HG02885 (cell line): Measurements from ENCODE around the gene ACP7.
"Not testable (repeated sequence)": the region's sequence is repeated elsewhere in the genome, so short reads cannot be mapped to it uniquely, and the experiment has no call there.

Experiments
- ATAC-seq: cut with Tn5 transposase; IDR thresholded peaks from one replicate; pipeline ENCODE4 v1.9.1; 2021; ENCODE audit warnings: mild to moderate bottlenecking; ENCODE audit not compliant: unreplicated experiment, poor library complexity

Gene ACP7

DNA sequence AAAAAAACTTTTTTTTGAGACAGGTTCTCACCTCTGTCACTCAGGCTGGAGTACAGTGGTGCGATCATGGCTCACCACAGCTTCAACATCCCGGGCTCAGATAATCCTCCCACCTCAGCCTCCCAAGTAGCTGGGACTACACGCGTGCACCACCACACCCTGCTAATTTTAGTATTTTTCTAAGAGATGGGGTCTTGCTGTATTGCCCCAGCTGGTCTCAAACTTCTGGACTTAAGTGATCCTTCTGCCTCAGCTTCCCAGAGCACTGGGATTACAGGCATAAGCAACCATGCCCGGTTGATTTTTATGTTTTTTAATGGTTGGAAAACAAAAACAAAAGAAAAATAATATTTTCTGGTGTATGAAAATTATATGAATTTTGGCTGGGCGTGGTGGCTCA lies 9.2 kb upstream of the ACP7 start:
- ATAC-seq = no peak

DNA sequence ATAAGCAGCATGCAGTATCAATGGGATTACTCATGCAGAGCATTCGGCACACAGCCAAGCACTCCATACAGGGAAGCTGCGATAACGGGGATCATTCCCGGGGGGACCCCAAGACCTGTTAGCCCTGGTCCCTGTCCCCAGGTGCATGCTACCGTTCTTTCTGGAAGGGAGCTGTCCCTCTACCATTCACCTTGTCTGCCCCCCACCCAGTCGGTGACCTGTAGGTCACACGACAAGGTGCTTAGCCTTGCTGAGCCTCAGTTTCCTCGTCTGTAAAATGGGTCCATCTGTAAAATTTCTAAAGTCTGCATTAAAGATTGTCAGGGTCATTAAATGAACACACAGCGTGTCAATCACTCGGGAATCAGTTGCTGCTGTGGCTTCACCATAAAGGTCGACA lies 6.8 kb upstream of the ACP7 start:
- ATAC-seq = no peak

DNA sequence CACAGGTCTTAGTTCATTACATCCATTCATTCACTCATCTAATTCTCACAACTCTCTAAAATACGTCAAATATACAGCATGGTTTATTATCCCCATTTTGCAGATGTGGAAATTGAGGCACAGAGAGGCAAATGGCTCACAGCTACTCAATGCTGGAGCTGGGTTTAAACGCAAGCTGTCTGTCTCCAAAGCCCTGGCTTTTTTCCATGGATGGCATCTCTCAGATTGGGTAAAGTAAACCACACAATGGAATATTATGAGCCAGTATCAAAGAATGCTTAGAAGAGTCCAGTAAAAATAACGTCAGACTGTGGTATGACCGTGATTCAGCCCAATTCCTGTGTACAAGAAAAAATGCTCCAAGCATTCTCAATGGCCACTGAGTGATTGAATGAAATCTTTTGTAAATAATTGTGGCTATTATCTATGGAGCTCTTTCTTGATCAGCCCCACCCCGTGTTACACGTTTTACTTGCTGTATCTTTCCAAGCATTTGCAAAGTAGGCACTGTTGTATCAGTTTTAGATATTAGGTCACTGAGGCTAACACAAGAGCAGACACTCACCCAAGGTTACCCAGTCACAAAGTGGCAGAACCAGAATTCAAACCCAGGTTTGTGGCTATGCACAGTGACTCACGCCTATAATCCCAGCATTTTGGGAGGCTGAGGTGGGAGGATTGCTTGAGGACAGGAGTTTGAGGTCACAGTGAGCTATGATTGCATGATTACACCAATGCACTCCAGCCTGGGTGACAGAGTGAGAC lies 5.5 kb upstream of the ACP7 start:
- ATAC-seq = no peak

DNA sequence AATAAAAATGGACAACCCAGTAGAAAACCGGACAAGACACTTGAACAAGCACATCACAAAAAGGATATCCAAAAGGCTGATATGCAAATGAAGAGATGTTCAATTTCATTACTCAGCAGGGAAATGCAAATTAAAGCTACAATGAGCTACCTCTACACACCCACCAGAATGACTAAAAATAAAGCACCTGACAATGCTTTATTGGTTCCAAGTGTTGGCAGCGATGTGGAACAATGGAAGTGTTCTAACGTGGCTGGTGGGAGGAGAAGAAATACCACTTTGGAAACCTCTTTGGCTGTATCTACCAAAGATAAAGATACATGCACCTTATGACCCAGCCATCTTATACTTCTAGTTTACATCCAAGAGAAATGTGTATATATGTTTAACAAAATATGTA lies 3.7 kb upstream of the ACP7 start:
- no peak for ATAC-seq

DNA sequence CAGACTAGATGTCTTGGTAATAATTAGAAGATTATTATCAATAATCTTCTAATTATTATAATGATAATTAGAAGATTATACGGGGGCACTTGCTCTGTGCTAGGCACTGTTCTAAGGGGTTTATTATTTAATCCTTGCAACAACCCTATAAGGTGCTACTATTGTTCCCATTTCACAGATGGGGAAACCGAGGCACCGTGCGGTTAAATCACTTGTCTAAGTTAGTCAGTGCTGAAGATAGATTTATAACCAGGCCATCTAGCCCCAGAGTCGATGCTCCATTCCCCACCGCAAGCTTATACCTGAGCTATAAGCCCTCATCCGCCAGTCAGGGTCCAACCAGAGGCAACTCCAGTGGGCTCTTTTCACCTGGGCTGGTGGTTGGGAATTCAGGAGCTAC lies 2.0 kb upstream of the ACP7 start:
- no peak for ATAC-seq

DNA sequence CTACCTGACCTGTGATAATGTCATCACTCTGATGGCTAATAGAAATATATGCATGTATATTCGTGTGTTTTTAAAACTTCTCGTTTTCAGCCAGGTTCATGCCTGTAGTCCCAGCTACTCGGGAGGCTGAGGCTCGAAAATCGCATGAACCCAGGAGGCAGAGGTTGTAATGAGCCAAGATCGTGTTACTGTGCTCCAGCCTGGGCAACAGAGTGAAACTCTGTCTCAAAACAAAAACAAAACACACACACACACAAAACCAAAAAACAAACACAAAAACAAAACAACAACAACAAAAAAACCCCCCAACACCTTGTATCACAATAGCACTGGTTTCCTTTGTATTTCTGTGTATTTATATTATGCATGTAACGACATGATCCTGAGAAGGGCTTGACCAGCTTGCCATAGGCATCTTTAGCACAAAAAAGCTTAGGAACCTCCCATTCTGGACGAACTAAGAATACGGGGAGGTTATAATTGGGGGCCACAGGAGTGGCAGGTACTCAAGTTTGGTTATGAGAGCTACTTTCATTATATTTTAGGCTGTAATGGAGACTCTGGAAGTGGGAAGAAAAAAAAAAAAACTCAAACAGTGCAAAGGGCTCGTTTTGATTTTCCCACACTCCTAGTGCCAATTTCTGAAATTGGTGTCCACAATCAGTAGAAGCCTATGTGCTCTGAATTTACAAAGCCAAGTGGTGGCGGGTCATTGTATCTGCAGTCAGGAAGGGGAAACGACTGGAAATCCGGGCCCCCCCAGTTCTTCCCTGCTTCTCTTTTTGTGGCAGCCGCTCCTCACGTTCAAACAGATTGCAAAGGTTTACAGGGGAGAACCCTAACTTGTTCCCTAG lies 1.2 kb upstream of the ACP7 start:
- no peak for ATAC-seq

DNA sequence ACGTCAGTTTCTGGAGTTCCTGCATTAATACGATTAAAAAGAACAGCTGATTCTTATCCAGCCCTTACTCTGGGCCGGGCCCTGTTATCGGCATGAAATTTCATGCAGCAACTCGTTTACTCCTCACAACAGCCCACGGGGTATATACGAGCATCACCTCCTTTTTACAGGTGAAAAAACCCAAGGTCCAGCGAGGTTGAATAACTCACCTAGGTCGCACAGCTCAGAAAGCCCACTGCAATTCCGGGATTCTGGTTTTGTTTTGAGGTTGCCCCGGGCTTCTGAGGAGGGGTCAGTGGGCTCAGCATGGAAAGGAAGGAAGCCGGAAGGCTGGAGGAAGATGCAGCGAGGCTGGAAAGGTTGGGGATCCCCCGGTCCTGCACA lies 577 bp upstream of the ACP7 start:
- ATAC-seq = no peak

DNA sequence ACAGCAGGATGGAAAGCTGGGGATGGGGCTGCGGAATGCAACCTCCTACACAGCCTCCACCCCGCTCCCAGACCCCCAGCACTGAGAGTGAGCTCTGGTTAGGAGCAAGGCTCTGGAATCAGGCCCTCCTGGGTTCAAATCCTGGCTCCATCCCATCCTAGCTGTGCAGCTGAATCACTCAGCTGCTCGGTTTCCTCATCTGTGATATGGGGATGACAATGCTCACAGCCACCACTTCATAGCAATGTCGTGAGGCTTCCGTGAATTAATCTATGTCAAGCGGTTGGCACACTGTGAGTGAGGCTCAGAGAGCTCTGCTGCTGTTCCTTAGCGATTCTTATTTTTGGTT lies 538 bp downstream of the ACP7 start:
- no peak for ATAC-seq

DNA sequence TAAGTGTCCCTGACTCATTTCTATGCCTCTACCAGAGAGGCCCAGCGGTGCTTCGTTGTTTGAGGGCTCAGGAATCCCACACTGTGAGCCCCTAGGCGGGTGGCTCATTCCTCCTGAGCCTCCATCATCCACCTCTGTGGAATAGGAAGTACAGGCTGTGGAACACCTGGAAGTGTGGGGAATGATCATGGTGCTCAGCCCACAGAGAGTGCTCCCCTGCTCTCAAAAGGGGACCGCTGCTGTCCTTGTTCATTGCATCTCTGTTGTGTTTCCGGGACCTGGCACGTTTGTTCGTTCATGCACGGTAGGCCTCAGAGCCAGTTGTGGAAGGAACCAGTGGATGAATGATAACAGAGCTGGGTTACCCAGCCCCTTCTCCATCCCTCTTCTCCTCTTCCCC lies 1.2 kb downstream of the ACP7 start:
- no peak for ATAC-seq

DNA sequence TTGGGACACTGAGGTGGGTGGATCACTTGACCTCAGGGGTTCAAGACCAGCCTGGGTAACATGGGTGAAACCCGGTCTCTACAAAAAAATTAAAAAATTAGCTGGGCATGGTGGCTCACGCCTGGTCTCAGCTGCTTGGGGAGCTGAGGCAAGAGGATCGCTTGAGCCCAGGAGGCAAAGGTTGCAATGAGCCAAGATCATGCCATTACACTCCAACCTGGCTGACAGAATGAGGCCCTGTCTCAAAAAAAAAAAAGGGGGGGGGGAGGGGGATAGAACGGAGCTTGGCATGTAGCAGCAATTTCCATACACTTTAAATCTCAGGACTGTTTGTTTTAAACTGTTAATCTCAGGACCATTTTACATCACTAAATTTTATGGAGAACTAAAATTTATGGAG lies 2.2 kb downstream of the ACP7 start:
- ATAC-seq = no peak

DNA sequence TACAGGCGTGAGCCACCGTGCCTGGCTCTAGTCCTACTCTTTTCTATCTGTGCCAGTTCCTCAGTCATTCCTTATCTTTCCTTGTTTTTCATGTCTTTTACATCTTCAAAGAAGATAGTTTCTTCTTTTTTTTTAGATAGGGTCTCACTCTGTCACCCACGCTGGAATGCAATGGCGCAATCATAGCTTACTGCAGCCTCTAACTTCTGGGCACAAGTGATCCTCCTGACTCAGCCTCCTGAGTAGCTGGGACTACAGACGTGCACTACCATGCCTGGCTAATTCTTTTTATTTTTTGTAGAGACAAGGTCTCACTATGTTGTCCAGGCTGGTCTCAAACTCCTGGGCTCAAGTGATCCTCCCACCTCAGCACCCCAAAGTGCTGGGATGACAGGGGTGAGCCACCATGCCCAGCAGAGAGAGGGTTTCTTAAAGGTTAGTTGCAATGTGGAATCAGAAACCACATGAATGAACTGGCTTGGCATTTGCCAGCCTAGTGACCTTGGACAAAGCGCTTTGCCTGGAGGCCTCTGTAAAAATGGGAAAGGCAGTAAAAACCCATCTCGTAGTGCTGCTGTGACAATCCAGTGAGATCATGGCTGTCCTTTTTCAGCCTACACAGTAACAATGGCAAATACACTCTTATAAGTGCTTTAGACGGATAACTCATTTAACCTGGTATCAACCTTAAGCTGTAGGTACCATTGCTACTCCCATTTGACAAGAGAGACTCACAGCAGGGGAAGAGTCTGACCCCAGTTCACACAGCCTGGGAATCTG lies 3.9 kb downstream of the ACP7 start:
- no peak for ATAC-seq

DNA sequence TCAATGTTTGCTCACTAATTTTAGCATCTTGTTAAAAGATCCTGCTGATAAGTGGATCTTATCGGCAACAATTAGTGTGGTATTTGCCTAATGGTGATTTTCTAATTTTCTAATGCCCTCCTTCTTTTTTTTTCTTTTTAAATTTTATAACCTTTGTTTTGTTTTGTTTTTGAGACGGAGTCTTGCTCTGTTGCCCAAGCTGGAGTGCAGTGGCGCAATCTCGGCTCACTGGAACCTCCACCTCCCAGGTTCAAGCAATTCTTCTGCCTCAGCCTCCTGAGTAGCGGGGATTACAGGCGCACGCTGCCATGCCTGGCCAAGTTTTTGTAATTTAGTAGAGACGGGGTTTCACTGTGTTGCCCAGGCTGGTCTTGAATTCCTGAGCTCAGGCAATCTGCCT lies 5.8 kb downstream of the ACP7 start:
- not testable (repeated sequence) for ATAC-seq

DNA sequence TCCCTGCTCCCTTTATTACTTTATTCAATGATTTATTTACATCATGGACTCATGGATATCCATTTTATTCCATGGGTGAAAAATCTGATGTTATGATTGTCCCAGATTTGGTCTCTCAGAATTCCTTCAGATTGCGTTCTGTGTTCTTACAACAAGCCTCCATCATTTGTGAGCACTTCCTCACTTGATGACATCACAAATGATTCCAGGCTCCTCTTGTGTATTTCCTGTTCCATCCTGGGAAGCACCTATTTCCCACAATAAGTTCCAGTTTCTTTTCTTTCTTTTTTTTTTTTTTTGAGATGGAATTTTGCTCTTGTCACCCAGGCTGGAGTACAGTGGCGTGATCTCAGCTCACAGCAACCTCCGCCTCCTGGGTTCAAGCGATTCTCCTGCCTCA lies 6.7 kb downstream of the ACP7 start:
- ATAC-seq = no peak

DNA sequence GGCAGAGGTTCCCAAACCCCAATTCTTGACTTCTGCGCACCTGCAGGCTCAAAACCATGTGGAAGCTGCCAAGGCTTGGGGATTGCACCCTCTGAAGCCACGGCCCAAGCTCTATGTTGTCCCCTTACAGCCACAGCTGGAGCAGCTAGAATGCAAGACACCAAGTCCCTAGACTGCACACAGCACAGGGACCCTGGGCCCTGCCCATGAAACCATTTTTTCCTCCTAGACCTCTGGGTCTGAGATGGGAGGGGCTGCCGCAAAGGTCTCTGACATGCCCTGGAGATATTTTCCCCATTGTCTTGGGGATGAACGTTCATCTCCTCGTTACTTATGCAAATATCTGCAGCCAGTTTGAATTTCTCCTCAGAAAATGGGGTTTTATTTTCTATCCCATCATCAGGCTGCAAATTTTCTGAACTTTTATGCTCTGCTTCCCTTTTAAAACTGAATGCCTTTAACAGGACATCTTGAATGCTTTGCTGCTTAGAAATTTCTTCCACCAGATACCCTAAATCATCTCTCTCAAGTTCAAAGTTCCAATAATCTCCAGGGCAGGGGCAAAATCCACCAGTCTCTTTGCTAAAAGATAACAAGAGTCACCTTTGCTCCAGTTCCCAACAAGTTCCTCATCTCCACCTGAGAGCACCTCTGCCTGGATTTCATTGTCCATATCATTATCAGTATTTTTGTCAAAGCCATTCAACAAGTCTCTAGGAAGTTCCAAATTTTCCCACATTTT lies 11.8 kb downstream of the ACP7 start:
- not testable (repeated sequence) for ATAC-seq

DNA sequence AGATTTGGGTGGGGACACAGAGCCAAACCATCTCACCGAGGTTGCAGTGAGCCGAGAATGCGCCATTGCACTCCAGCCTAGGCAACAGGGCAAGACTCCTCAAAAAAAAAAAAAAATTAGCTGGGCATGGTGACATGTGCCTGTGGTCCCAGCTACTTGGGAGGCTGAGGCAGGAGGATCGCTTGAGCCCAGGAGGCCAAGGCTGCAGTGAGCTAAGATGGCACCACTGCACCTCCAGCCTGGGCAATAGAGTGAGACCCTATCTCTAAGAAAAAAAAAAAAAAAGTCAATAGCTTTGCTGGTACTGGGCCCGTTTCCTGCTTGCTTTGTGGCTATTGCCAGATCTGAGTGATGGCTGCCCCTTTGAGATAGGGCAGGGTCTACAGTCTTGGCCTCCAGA lies 13.1 kb downstream of the ACP7 start:
- no peak for ATAC-seq

DNA sequence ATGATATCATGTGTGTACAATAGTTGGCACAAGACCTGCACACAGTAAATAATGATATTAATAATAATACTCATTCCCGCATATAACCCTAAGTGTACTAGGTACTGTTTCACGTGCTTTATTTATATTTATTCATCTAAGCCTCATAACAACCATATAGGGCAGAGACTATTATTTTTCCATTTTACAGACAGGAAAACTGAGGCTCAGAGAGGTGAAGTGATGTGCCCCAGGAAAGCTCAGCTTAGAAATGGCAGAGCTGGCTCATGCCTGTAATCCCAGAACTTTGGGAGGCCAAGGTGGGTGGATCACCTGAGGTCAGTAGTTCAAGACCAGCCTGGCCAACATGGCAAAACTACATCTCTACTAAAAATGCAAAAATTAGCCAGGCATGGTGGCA lies 13.6 kb downstream of the ACP7 start:
- ATAC-seq = no peak

DNA sequence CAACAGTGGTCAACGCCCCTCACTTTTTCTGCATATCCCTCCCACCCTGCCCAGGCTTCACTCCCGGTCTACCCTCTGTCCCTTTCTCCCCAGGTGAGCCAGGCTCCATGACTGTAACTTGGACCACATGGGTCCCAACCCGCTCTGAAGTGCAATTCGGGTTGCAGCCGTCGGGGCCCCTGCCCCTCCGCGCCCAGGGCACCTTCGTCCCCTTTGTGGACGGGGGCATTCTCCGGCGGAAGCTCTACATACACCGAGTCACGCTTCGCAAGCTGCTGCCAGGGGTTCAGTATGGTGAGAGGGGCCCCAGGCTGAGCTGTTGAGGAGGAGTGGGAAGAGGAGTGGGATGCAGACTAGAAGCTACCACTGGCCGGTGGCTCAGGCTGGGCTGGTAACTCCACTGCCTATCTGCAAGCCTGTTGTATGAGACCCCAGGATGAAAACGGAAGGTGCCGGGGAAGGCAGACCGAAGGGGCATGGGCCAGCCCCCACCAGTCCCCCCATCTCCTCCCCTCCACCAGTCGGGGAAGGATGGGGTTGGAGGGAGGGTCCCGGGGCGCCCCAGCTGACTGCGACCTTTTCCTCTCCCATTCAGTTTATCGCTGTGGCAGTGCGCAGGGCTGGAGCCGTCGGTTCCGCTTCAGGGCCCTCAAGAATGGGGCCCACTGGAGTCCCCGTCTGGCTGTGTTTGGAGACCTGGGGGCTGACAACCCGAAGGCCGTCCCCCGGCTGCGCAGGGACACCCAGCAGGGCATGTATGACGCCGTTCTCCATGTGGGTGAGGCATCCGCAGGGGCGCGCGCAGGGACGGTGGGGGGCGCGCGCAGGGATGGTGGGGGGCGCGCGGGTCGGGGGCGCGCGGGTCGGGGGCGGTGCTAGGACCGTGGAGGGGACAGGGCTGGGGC lies 14.4 kb downstream of the ACP7 start:
- no peak for ATAC-seq

DNA sequence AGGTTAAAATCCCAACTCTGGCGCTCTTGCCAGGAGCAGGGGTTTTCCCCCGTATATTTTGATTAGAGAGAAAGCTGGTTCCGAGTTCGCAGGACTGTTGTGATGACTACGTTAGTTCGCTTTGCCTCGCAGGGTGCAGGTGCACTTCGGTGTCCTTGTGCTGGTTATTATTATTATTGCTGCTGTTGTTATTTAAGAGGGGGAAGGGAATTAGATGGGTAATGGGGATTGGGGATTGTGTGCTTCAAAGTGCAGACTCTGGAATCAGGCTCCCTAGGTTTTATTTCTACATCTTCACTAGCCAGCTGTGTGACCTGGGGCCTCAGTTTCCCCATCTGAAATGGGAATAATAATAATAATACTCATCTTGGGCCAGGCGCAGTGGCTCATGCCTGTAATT lies 15.2 kb downstream of the ACP7 start:
- no peak for ATAC-seq

DNA sequence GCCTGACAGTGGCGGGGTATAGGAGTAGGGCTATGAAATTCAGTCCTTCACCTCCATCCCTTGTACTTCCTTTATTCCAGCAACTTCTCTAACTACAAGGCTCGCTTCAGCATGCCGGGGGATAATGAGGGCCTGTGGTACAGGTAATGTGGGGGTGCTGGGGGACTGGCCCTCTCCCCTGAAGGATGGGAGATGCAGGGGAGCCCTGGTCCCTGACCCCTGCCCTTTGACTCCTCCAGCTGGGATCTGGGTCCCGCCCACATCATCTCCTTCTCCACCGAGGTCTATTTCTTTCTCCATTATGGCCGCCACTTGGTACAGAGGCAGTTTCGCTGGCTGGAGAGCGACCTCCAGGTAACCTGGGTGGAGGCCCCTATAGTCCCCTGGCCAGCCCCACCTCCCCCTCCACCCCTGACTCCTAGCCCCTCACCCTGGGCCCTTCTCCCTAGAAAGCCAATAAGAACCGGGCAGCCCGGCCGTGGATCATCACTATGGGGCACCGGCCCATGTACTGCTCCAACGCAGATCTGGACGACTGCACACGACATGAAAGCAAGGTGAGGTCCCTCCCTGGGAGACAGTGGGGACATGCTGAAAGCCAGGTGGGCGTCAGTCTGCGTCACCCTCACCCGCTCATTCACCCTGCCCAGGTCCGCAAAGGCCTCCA lies 16.5 kb downstream of the ACP7 start:
- no peak for ATAC-seq
